Left kidney (tissue), 8 donors: ENCODE measurements around the gene USP49. TPM values are rescaled to one million over a fixed set of nuclear protein-coding genes. Genes with fewer than 3 reads are reported as not detected.
"Not testable (repeated sequence)": the region's sequence is repeated elsewhere in the genome, so short reads cannot be mapped to it uniquely, and the experiment has no call there.

ENCODE experiments used
- DNase-seq: peaks from one replicate; pipeline ENCODE4 v3.0.0-alpha.2; 2013
- long read RNA-seq, 8 donors: transcript quantifications; one replicate each; lab custom pipeline, GENCODE V29; 2026
- polyA plus RNA-seq: library from polyadenylated mRNA; unstranded; fragments of 120-200 nt; gene quantifications from one replicate; pipeline ENCODE4 v1.2.1, GENCODE V29; 2013; ENCODE audit not compliant: insufficient read length

Gene USP49
- 21.0 TPM for polyA plus RNA-seq
- long read RNA-seq, donor 1: 0 reads
- long read RNA-seq, donor 2: 0 reads
- long read RNA-seq, donor 3: 0 reads
- long read RNA-seq, donor 4: 0 reads
- long read RNA-seq, donor 5: 0 reads
- long read RNA-seq, donor 6: 0 reads
- long read RNA-seq, donor 7, partial matches to known transcripts: 0 of 1 reads
- long read RNA-seq, donor 7, other reads (novel, unspliced or antisense): 0 of 1 reads
- long read RNA-seq, donor 8: 0 reads

DNA sequence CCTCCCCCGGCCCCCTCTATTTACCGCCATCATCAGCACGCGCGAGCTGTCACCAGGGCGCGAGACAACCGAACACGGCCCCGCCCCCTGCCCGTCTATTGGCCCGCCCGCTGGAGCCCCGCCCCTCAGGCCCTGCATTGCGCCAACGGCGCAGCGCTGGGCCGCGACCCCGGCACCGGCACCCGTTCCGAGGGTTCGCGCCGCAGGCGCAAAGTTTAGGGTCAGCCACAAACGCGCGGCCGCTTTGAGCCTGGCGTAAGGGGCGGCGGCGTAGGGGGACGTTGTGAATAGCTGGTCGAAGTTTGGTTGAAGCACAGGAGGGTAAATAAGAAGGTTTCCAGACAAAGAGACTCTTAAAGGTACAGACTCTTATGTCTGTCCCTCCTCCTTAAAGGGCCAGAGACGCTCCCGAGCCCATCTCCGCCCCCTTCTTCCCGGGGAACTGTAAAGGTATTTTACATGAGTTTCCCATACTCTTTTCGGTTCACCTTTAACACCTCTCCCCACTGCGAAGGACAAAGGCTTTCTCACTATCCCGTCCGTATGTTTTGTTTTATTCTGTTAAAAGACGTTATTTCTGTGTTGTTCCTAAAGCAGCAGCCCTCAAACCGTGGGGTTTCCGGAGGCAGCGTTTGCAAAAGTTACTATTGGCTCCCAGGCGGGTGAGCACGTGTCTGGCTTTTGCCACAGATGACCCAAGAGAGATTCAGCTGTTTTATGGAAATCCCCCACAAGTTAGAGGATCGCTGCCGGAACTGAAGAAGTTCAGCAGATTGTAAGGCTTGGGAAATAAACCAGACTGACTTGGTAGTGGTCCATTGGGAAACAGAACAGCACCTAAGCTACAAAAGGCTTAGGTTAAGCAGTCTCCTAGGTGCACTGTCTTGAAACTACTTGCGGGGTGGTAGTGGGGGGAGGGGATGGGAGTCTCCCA is at the start of gene USP49:
USP49 (minus strand) TSS at position 76 of the 934 bp plus-strand sequence. CDS start 88,392 bp downstream, outside the sequence.
- DNase-seq: peak; percentile 94

DNA sequence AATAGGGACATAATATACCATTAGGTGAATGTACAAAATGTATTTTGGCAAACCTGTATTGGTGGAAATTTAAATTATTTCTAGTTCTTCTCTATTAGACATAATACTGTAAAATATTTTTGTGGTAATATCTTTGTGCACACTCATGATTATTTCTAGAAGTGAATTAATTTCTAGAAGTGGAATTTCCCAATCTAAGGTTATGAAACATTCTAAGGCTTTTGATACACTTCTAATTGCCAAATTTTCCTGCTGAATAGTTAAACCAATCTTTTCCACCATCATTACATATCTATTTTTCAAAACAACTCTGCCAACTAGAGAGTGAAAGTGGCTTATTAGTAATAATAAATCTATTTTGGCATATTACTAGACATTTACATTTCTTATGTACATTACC is 48.3 kb upstream of the USP49 start:
- no peak for DNase-seq

DNA sequence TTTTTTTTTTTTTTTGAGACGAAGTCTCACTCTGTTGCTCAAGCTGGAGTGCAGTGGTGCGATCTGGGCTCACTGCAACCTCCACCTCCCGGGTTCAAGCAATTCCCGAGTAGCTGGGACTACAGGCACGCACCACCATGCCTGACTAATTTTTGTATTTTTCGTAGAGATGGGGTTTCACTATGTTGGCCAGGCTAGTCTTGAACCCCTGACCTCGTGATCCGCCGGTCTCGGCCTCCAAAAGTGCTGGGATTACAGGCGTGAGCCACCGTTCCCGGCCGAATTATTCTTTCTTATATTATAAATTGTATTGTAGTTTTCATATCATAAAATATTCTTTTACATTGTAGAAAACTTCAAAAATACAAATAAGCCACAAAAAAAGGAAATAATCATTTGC is 47.7 kb upstream of the USP49 start:
- DNase-seq: not testable (repeated sequence)

DNA sequence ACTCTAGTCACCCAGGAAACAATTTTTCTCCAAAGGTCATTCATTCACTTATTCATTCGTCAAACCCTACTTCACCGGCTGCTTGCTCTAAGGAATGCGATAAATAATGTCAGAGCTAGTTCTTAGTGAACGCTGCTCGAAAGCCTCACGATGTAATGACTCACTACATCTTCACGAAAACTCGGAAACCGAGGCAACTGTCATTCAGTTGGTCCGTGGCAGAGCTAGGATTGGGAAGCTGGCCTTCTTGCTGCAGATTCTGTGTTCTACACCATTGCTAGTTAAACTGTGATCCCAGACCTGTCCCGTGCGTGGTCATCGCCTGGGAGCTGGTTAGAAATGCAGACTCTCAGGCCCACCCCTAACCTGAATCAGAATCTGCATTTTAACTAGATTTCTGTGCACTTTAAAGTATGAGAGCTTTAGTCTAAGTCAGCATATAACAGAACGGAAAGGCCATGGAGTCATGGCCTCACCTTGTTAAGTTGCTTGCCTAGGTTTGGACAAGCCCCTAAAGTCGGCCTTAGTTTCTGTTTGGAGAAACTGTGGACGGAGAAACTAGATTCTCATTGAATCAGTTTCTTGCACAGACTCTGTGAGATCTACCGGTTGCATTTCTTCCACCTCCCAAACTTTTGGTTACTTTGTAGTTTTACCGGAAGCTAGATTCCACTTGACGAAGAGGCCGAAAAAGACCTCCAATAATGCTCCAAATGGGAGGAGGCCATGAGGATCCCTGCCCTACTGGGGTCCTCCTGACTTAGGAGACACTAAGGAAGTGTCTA is 47.1 kb upstream of the USP49 start:
- no peak for DNase-seq

DNA sequence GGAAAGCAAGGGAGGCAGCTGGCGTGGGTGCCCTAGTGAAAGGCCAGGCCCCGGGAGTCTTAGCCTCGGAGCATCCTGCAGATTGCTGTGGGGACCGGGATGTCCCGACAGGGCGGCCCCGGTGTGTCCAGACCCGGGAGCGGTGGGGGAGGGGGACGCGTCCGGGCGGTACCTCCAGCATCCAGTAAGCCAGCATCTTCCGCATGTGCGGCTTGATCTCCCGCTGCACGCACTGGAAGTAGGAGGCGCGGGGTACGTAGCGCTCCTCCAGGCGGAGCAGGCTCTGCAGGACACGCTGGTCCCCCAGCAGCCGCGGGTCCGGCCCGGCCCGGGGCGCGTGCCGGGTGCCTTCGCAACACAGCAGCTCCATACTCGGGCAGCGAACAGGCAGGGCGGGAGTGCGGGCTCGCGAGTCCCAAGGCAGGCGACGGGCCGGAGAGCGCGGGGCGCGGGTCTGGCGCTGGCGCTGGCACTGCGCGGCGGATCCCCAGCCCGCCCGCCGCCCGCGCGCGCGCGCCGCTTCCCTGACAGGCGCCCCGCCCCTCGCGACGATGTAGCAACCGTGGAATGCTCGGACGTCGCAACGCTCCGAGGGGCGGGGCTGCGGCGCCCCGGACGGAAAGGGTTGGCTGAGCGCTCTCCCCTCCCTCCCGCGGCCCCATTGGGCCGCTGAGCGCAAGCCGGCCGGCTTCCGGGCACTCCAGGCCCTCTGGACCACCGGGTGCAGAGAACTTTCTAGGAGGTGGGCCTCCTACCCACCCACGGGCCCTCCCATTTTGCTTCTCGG is 46.3 kb upstream of the USP49 start, which contains the start of gene CCND3:
CCND3 (minus strand) TSS at position 529 of the 787 bp plus-strand sequence; CDS start at position 370, 159 bp downstream.
- peak; percentile 88 for DNase-seq

DNA sequence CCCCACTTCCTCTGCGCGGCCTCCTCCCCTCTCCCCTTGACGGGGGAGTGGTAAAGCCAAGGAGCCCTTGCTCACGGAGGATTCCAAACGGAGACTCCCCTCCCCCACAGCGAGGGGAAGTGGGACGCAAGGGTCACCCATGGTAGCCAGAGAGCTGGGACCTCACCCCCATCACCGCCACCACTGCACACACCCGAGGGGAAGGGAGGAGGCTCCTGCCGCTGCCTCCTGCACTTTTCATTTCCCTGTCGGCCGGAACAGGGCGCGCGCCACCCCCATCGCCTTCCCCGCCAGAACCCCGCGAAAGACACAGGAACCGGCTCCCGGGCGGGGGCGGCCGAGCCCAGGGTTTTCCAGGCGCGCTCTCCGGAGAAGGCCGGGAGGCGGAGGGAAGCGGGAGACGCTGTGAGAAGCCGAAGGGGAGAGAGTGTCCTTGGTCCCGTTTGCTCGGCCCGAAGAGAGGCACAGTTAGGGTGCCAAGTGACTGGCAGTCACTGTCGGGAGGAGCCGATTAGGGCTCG is 45.6 kb upstream of the USP49 start:
- DNase-seq: peak; percentile 33

DNA sequence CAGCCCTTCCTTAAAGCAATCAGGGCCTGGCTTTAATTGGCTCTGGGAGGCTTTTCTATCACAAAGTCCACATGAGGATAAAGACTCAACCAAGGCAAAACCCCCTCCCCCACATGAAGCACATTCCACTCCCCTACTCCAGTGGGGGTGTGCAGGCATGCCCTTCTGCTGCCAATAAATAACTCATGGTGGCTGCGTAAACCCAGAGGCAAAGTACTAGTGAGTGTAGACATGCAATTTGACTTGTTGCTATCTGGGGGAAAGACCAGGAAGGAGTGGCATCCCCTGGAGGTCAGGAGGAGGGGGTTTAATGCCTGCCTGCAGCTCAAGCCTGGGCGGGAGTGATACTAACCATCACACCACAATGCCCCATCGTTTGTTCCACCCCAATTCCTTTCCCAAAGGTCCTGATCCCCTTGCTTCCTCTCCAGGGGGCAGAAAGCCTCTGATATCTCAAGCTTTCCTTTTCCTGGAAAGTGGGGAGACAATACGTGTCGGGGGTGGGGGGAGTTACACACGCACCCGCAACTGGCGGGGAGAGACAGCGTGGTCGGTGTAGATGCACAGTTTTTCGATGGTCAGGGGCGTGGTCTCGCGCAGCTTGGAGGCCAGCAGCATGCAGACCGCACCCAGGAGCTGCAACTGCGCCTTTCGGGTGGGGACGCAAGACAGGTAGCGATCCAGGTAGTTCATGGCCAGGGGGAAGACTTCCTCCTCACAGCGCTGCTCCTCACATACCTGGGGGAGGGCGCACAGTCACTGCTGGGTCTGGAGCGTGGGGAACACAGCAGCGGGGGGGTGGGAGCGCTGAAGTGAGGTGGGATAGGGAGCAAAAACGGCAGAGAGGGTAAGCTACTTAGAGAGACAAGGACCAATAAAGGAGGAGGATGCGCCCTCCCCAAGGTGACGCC is 44.9 kb upstream of the USP49 start:
- DNase-seq: no peak

DNA sequence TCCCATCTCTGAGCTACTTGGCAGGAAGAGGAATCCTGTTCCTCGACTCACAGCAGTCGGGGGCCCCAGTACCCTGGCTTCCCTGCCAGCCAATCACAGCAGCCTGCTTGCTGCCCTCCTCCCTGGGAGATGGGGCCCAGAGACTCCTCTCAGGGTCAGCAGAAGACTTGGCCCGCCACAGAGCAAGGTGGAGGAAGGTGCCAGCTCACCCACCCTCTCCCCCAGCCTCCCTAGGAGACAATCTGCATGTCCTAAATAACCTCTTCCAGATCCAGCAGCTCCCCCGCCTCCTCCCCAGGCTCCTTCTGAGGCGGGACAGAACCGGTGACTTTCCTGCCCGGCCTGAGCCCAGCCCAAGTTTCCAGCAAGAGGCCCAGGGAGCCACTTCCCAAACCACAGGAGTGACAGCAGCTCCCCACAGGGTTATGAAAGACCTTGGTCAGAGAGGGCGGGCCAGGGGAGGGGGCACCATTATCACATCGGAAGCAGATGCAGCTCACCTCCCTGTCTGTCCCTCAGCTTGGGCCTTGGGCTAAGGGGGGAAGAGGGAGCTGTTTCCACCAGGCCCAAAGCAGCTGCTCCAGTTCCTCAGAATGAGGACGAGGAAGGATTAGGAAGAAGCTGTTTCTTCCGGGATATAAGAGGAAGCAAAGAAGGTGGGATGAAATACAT is 44.1 kb upstream of the USP49 start:
- no peak for DNase-seq

DNA sequence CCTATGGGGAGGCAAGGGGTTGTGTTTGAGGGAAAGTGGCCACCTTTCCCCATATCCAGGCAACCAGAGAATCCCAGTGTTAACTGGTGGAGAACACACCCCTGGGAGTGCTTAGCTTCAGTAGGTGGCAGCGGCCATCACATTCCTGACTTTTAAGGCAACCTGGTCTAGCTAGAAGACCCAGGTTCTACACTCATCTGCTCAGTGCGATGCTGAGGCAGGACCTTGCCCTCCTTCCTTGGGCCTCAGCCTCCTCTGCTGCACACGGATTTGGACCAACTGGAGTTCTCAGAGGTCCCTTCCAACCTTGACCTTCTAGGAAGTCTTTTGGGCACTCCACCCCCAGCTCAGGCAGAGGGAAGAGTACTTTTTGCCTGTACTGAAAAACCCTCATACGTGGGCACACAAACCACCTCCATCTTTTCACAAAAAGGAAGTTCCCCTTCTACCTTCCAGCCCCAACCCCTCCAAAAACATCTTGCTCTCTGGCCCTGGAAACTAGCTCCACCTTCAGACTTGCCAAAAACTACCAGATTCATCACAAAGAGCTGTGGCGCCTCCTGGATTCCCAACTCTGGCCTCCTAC is 43.5 kb upstream of the USP49 start:
- no peak for DNase-seq

DNA sequence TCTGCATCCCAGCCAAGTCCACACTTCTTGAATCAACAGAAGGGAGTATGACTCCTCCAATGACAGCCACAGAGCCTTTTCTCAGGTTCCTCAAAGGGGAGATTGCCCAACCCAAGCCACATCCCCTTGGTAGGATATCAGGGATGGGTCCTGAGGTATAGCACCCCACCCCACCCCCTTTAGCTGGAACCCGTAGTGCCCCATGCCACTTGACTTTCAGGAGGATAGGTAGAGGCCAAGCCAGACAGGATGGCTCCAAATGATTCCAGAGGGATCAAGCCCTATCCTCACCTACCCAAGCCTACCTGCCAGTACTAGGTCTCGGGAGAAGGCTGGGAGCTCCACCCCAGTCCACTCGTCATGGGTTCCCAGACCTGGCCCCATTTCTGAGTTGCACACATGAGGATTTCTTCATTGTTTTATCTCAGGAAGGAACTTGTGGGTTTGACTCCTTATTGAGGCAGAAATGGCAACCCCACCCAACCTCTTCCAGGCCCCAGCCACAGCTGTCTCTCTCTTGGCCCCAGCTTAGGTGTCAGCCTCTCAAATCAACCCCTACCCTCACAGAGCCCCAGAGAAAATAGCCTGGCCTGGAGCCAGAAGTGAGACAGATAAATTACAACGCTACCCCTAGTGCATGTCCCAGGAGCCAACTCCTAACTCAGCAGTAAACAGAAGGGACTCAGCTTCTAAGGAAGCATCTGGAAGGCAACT is 42.8 kb upstream of the USP49 start:
- no peak for DNase-seq

DNA sequence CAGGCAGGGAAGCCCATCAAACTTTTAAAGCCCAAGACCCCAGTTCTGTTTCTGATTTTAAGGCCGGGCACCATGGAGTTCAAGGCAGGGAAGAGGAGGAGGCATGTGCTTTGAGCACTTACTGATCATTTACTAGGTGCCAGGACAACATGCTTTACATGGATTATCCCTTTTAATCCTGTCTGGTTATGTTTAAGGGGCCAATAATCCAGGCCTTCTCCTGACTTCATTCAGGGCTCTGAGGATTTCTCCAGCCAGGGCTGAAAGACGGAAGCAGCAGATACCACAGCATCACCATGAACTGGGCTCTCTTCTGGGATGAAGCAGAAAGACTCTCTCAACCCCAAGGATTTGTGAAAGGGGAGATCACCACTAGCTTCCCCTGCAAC is 42.3 kb upstream of the USP49 start:
- no peak for DNase-seq

DNA sequence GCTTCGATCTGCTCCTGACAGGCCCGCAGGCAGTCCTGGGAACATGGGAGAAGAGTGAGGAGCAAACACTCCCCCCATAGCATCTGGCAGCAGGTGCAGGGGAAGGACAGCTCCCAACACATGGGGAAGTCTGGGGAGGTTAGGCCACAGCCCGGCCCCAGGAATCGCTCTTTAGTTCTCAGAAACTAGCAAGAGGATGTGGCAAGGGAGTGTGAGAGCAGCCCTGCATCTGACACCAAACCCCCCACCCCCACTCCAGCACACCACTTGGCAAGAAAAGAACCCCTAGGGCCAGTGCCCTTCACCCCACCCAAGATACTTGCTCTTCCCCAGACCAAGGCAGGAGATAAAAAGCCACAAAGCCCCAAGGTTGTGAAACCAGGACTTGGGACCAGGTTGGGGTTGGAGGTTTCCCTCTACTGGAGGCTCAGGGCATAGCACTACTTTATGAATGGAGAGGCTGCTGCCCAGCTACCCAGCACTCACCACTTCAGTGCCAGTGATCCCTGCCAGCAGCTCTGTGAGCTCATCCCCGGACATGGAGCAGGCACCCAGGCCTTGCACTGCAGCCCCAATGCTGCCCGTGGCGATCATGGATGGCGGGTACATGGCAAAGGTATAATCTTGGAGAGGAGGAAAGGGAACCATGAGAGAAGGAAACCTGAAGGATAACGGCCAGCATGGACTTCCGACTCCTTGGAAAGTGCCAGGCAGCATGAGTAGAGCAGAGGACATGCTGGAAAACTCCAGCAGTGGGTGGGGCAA is 41.1 kb upstream of the USP49 start:
- DNase-seq: peak; percentile 54

DNA sequence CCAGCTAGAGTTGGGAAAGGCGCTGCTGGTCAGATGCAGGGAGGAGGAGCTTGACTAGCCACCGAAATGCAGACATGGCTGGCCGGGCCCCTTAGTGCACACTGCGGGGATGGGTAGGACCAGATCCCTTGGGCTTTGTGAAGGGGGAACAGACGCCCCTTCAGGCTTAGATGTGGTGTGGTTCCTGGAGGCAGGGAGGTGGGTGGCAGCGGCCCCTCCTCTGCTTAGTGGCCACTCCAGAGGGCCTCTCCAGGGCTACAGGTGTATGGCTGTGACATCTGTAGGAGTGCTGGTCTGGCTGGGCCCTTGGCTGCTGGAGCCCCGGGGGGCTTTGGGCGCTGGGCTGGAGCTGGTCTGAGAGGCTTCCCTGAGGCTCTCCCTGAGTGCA is 40.5 kb upstream of the USP49 start:
- no peak for DNase-seq

DNA sequence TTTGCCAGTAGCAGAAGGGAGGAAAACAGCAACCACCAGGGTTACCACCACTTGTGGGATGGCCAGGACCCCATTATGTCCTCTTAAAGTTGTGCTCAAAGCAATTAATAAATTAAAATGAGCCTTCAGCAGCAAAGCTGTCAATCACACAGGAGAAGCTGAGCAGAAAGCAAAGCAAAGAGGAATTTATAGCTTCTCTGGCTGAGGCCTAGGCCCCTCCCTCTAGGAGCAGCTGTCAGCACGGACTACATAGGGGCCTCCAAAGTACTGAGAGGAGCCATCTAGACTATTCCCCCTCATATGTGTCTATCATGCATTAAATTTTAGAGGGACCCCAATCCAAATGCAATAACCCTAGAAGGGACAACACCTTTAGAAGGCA is 40.0 kb upstream of the USP49 start:
- DNase-seq: no peak

DNA sequence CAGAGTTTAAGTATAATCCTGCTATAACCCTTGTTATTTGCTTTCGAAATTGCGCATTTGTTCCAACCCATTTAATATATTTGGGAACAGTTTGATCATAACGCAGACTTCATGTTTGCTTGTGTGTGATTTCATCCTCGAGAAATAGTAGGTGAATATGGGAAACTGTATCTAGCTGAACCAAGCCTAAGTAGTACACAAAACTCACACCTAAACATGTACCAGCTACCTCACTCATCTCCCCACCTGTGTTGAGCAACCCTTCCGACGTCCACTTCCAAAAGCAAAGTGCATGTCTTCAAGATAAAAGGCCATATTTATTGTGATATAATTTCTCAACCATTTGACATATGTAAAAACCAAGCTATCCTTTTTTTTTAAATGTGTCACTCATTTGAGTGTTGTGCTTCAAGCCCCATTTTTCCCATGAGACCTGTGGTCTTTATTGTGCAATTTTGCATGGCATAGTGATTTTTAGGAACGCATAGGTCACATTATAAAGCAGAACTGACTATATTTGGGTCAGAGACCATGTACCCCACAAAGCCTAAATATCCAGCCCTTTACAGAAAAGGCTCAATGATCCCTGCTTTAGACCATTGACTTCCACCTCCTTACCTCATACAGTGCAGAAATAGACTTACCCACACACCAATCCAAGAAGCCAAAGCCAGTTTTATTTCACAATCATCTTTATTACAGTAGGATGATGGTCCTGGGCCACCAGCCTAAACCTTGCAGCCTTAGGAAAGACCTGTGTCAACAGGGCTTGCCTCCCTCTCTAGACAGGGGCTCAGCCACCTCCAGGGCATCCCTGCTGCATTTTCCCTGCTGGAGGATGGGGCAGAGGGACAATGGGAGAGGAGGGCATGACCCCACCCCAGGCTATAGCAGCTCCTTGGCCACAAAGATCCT is 39.4 kb upstream of the USP49 start:
- DNase-seq: no peak

DNA sequence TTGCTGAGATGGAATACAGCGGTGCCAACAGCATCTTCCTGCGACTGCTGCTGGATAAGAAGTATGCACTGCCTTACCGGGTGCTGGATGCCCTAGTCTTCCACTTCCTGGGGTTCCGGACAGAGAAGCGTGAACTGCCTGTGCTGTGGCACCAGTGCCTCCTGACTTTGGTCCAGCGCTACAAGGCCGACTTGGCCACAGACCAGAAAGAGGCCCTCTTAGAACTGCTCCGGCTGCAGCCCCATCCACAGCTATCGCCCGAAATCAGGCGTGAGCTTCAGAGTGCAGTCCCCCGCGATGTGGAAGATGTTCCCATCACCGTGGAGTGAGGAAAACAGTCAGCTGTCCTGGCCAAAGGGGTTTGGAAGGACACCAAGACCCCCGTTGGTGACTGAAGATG is 37.2 kb upstream of the USP49 start:
- DNase-seq: no peak

DNA sequence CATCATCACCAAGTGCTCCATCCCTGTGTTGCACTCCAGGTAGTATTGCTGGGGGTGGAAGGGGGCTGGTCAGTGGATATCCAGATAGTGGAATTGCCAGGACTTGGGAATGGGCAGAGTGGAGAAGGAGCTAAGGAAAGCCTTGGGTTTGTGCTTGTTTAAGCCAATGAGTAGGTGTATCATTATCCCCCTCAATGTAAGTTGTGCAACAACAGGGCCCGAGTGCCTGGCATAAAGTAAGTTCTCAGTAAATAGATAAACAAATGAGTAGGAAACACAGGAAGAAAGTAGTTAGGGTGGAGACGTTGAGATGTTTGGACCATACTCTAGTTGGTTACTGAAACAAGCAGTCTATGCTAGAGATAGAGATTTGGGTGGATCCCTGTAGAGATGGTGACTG is 36.6 kb upstream of the USP49 start:
- DNase-seq: no peak
